ENCODE results near the gene SMIM20. TPM values are rescaled to one million over a fixed set of nuclear protein-coding genes. Genes with fewer than 3 reads are reported as not detected.

The SMIM20 gene
- total RNA-seq, 2 donors from 2014 or later = 0.99 to 21.5 TPM

DNA sequence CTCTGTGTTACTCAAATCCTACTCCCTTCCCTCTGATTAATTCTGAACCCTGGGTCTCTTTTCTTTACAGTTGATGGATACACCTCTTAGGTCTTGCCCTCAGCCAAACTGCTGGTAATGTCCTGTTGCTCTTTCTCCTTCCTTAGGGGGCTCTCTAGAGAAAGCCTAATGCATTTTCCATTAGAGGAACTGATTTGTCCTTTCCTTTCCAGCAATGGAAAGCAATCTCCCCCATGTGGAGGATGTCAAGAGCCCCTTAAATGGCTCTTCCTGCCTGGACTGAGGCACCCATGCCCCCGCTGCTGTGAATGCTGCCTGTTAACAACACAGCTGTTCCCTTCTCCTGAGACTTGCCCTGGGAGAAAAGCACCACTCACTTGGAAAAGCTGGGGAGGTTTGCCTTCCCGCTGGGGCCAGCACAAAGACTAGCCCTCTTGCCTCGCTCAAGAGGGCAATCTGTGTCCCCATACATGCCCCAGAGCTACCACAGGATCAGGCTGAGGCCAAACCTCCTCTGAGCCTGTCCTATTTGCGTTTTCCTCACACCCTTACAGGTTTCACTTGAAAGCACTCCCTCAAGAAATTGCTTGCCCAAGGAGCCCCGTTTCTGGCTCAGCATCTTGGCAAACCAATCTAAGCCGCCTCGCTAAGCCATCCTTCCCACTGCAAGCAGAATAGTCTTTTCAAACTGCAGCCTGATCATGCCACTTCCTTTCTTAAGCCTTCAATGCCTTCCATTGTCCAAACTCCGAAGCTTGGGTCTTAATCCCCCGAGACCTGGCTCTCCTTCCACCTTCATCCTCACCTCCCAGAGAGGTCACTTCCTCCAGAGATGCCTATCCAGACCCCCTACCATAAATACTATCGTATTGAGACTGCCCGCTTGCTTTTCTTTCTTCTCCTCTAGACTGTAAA, 23.2 kb upstream of the SMIM20 start:
- intact Hi-C loops (cut with DNase I) = no loop called here

DNA sequence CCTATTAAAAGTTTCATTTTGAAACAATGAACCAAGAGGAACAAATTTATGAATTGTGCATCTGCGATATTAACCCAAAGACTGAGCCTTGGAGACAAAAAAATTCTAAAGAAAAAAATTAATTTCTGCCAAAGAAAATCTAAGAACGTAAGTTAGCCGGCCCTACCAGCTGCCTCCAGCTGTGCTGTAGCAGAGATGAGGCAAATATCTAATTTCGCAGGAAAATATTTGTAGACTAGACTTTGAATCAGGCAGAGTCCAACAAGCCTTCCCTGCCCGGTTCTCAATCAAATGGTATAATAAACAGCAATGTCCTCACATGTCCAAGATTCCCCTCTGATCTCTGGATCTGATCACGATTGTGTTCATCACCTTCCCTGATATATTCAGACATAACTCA, 21.2 kb upstream of the SMIM20 start:
- peaks cover 15% of the 10 kb centered on the region for H3K4me1 ChIP-seq
- H3K9me3 ChIP-seq = no peaks in the 10 kb centered on the region
- H3K4me3 ChIP-seq = no peak overlapping the region
- H3K27me3 ChIP-seq = no peaks in the 10 kb centered on the region
- intact Hi-C loops (cut with DNase I) = no loop called here
- no peak for DNase-seq
- no peak overlapping the region for H3K27ac ChIP-seq
- H3K36me3 ChIP-seq (replicated peaks in 1 of 2; ENCODE audit: insufficient read depth in 1 of 2, low read depth in 2 of 2) = no peaks in the 10 kb centered on the region
- ATAC-seq = no peak
- WGBS, 2 donors = 87 to 90% methylated on average over 6 of the region's 6 CpGs
- TF ChIP-seq POLR2A (IDR thresholded peaks at IDR 0.05) = no peak
- TF ChIP-seq, protein P1, sequence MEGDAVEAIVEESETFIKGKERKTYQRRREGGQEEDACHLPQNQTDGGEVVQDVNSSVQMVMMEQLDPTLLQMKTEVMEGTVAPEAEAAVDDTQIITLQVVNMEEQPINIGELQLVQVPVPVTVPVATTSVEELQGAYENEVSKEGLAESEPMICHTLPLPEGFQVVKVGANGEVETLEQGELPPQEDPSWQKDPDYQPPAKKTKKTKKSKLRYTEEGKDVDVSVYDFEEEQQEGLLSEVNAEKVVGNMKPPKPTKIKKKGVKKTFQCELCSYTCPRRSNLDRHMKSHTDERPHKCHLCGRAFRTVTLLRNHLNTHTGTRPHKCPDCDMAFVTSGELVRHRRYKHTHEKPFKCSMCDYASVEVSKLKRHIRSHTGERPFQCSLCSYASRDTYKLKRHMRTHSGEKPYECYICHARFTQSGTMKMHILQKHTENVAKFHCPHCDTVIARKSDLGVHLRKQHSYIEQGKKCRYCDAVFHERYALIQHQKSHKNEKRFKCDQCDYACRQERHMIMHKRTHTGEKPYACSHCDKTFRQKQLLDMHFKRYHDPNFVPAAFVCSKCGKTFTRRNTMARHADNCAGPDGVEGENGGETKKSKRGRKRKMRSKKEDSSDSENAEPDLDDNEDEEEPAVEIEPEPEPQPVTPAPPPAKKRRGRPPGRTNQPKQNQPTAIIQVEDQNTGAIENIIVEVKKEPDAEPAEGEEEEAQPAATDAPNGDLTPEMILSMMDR (IDR thresholded peaks at IDR 0.05) = no peak

More for the DNA sequence above, 23.2 kb upstream of the SMIM20 start:
- H3K27me3 ChIP-seq = no peaks in the 10 kb centered on the region
- H3K27ac ChIP-seq = no peak overlapping the region
- no peaks in the 10 kb centered on the region for H3K4me1 ChIP-seq
- H3K4me3 ChIP-seq = no peak overlapping the region
- no peak for DNase-seq
- no peak for ATAC-seq
- no peaks in the 10 kb centered on the region for H3K36me3 ChIP-seq (replicated peaks in 1 of 2; ENCODE audit: insufficient read depth in 1 of 2, low read depth in 2 of 2)
- 75 to 85% methylated on average over 11 of the region's 11 CpGs for WGBS, 2 donors
- no peaks in the 10 kb centered on the region for H3K9me3 ChIP-seq
- TF ChIP-seq, protein P1 (IDR thresholded peaks at IDR 0.05) = no peak
- TF ChIP-seq POLR2A (IDR thresholded peaks at IDR 0.05) = no peak

DNA sequence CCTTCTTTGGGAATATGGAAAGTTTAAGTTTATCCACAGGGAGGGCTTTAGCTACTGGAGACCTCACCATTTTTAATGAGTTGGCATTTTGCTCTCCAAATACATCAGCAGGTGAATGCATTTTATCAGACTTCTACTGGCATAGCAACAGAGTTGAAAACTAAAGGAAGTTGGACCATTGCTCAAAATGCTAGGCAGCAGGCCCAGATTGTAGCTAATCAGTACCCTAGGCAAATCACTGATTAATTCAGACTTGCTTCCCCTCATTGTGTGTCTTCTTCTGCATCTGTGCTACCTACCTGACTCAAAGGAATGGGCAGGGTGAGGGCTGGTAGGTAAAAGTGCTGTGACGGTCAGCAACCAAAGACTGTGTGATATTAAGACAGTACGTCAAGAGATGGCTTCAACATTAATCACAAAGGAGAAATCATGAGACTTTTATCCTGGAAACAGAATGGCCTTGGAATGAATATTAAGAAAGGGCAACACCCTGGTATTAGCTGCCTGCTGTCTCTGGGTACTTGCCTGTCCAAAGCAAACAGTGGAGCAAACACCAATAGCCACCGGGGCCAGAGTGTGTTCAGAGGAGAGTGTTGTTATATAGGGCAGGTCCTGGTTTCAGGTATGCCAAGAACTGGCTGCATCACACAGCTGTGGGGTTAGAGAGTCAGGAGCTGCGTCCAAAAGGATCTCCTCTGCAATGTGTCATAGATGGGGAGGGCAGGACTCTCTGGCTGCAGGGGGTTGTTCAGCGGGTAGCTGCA, 17.1 kb upstream of the SMIM20 start:
- Histone ChIP-seq H3K9me3 (no peaks in the 10 kb centered on the region), H3K4me1 (peaks cover 15% of the 10 kb centered on the region), H3K36me3 (replicated peaks in 1 of 2; ENCODE audit: insufficient read depth in 1 of 2, low read depth in 2 of 2) (no peaks in the 10 kb centered on the region), H3K27me3 (no peaks in the 10 kb centered on the region), H3K4me3 (no peak overlapping the region), H3K27ac (peak overlapping the region in 1 of 4 donors; percentile 27)
- DNase-seq (peak in 3 of 4 donors; percentile 26 to 32 (median 31)), ATAC-seq (peak; percentile 82)
- intact Hi-C loops (cut with DNase I) = no loop called here
- TF ChIP-seq, protein P1 (IDR thresholded peaks at IDR 0.05) = no peak
- no peak for TF ChIP-seq POLR2A (IDR thresholded peaks at IDR 0.05)
- WGBS, 2 donors = 50 to 57% methylated on average over 5 of the region's 5 CpGs

DNA sequence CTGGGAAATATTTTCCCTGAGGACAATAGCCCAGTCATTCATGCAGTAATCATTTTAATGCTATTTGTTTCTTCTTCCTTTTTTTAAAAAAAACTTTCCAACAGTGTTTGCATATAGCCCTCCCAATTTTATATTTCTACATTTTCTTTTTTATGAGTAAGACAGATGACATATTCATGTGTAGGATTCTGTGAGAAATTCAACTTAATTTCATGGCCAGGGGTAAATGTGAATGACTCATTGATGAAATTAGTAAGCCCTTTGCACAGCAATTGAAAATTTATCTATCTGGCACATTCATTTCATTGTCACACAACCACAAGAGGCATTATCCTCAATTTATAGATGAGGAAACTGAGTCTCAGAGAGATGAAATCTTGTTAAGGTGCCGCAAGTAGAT, 13.7 kb upstream of the SMIM20 start:
- ATAC-seq (no peak), DNase-seq (no peak)
- H3K4me3 ChIP-seq = no peak overlapping the region
- no peak overlapping the region for H3K27ac ChIP-seq
- no peaks in the 10 kb centered on the region for H3K27me3 ChIP-seq
- 91 to 94% methylated on average over 1 of the region's 1 CpG for WGBS, 2 donors
- H3K4me1 ChIP-seq = peaks cover 15% of the 10 kb centered on the region
- H3K36me3 ChIP-seq (replicated peaks in 1 of 2; ENCODE audit: insufficient read depth in 1 of 2, low read depth in 2 of 2) = no peaks in the 10 kb centered on the region
- no peaks in the 10 kb centered on the region for H3K9me3 ChIP-seq
- TF ChIP-seq, protein P1 (IDR thresholded peaks at IDR 0.05) = no peak
- no peak for TF ChIP-seq POLR2A (IDR thresholded peaks at IDR 0.05)
- intact Hi-C loops (cut with DNase I) = no loop called here

Data from body of pancreas (tissue), 4 donors.